IMR-90 (cell line): ENCODE data around the gene CLDN24. TPM values are rescaled to one million over a fixed set of nuclear protein-coding genes. Genes with fewer than 3 reads are reported as not detected.

ENCODE experiments used
- ATAC-seq: fragments of 200-7000 bp; cut with Tn5 transposase; 2 replicates; pipeline ENCODE4 v1.9.1; 2020; ENCODE audit warnings: low read depth, mild to moderate bottlenecking, moderate library complexity
- BruUV-seq: library from RNA; stranded (reverse); fragments of 400-500 nt; replicated peaks from 2 replicates; lab custom pipeline; 2021; lab: Mats Ljungman, UMichigan
- CTCF ChIA-PET: fragments of 300-600 bp; formaldehyde crosslinking; extraction: SDS; loops from one replicate; lab custom pipeline; 2021; ENCODE audit warnings: antibody characterized with exemption; lab: Yijun Ruan, JAX
- POLR2A ChIA-PET: fragments of 300-600 bp; sonication (Branson Sonifier 250); formaldehyde crosslinking; loops from one replicate; lab custom pipeline; 2022; ENCODE audit warnings: antibody characterized with exemption; ENCODE audit not compliant: unreplicated experiment; lab: Charles Lee
- DNase-seq: peaks from one replicate; pipeline ENCODE4 v3.0.0; 2013
- H2AFZ ChIP-seq: replicated peaks from 2 replicates; pipeline ENCODE3; 2013; ENCODE audit warnings: low read length, mild to moderate bottlenecking; ENCODE audit not compliant: poor library complexity
- H2AK5ac ChIP-seq: 2 replicates; pipeline ENCODE4 v1.6.1; 2013; ENCODE audit warnings: low read depth, low read length, inconsistent platforms
- H2AK9ac ChIP-seq: replicated peaks from 2 replicates; pipeline ENCODE3; 2013; ENCODE audit warnings: mild to moderate bottlenecking, low read depth, low read length, moderate library complexity; ENCODE audit not compliant: poor library complexity
- H2BK120ac ChIP-seq: 2 replicates; pipeline ENCODE4 v1.6.1; 2013; ENCODE audit warnings: low read depth, low read length, inconsistent platforms
- H2BK15ac ChIP-seq: 3 replicates; pipeline ENCODE4 v1.6.1; 2013; ENCODE audit warnings: low read depth, low read length, inconsistent platforms
- H2BK20ac ChIP-seq: 2 replicates; pipeline ENCODE4 v1.6.1; 2013; ENCODE audit warnings: low read depth, mild to moderate bottlenecking, inconsistent platforms, low read length, moderate library complexity
- H2BK5ac ChIP-seq: 2 replicates; pipeline ENCODE4 v1.6.1; 2013; ENCODE audit warnings: mild to moderate bottlenecking, low read depth, low read length, inconsistent platforms; ENCODE audit not compliant: poor library complexity, severe bottlenecking
- H3K14ac ChIP-seq: replicated peaks from 2 replicates; pipeline ENCODE4 v1.6.1; 2013; ENCODE audit warnings: low read depth, low read length, inconsistent platforms
- H3K18ac ChIP-seq: 2 replicates; pipeline ENCODE4 v1.6.1; 2013; ENCODE audit warnings: low read depth, low read length, control low read depth
- H3K23ac ChIP-seq: 2 replicates; pipeline ENCODE4 v1.6.1; 2013; ENCODE audit warnings: low read depth, low read length, inconsistent platforms
- H3K27ac ChIP-seq: 2 replicates; pipeline ENCODE4 v1.5.1; 2013; ENCODE audit warnings: mild to moderate bottlenecking, control low read depth, low read length; ENCODE audit not compliant: insufficient read depth
- H3K27me3 ChIP-seq: 2 replicates; pipeline ENCODE4 v1.6.1; 2013; ENCODE audit warnings: low read length; ENCODE audit not compliant: control insufficient read depth, insufficient read depth
- H3K36me3 ChIP-seq: 2 replicates; pipeline ENCODE4 v1.6.1; 2013; ENCODE audit warnings: low read length, mixed read lengths; ENCODE audit not compliant: control insufficient read depth, insufficient read depth
- H3K4ac ChIP-seq: 2 replicates; pipeline ENCODE4 v1.6.1; 2013; ENCODE audit warnings: low read depth, low read length, inconsistent platforms
- H3K4me1 ChIP-seq: 2 replicates; pipeline ENCODE4 v1.6.1; 2013; ENCODE audit warnings: low read length, mixed read lengths; ENCODE audit not compliant: control insufficient read depth, insufficient read depth
- H3K4me2 ChIP-seq: 2 replicates; pipeline ENCODE4 v1.6.1; 2013; ENCODE audit warnings: low read depth, mild to moderate bottlenecking, control low read depth, low read length, moderate library complexity
- H3K4me3 ChIP-seq: 2 replicates; pipeline ENCODE4 v1.5.1; 2013; ENCODE audit warnings: low read depth, mild to moderate bottlenecking, control low read depth, low read length, moderate library complexity; ENCODE audit not compliant: insufficient read depth
- H3K56ac ChIP-seq: 2 replicates; pipeline ENCODE4 v1.6.1; 2013; ENCODE audit warnings: low read length, inconsistent platforms; ENCODE audit not compliant: insufficient read depth; ENCODE audit errors: extremely low read depth
- H3K79me1 ChIP-seq, 2 experiments: 2 replicates each; pipeline ENCODE4 v1.6.1; 2013; ENCODE audit warnings: low read length in 2 of 2, inconsistent platforms in 1 of 2, low read depth in 1 of 2
- H3K9ac ChIP-seq: 2 replicates; pipeline ENCODE4 v1.6.1; 2013; ENCODE audit warnings: low read depth, low read length, control low read depth
- H3K9me1 ChIP-seq: 2 replicates; pipeline ENCODE4 v1.6.1; 2013; ENCODE audit warnings: low read length, inconsistent platforms; ENCODE audit not compliant: insufficient read depth
- H3K9me3 ChIP-seq: 2 replicates; pipeline ENCODE4 v1.6.1; 2013; ENCODE audit warnings: low read length; ENCODE audit not compliant: control insufficient read depth, insufficient read depth
- H4K20me1 ChIP-seq: 2 replicates; pipeline ENCODE4 v1.6.1; 2013; ENCODE audit warnings: low read length, inconsistent platforms; ENCODE audit not compliant: insufficient read depth
- H4K5ac ChIP-seq: 2 replicates; pipeline ENCODE4 v1.6.1; 2013; ENCODE audit warnings: mild to moderate bottlenecking, low read depth, low read length, control low read depth
- H4K8ac ChIP-seq, 2 experiments: 2 replicates each; pipeline ENCODE4 v1.6.1; 2013; ENCODE audit warnings: low read depth in 2 of 2, low read length in 2 of 2, control low read depth in 1 of 2, inconsistent platforms in 1 of 2
- H4K91ac ChIP-seq: 2 replicates; pipeline ENCODE4 v1.6.1; 2013; ENCODE audit warnings: low read depth, low read length, inconsistent platforms; ENCODE audit not compliant: insufficient read depth
- BHLHE40 ChIP-seq: fragments of 150-350 bp; IDR thresholded peaks from 2 replicates; pipeline ENCODE4 v1.6.1; 2016; ENCODE audit warnings: mild to moderate bottlenecking, low read depth, low read length
- CEBPB ChIP-seq: IDR thresholded peaks from 2 replicates; pipeline ENCODE4 v1.6.1; 2012; ENCODE audit warnings: low read depth, low read length, improper control_type of control experiment
- CHD1 ChIP-seq: IDR thresholded peaks from 2 replicates; pipeline ENCODE4 v1.6.1; 2012; ENCODE audit warnings: low read depth, low read length, improper control_type of control experiment
- FOS ChIP-seq: fragments of 150-350 bp; IDR thresholded peaks from 2 replicates; pipeline ENCODE4 v1.6.1; 2016; ENCODE audit warnings: low read depth, low read length
- MAFK ChIP-seq: IDR thresholded peaks from 2 replicates; pipeline ENCODE4 v1.6.1; 2012; ENCODE audit warnings: low read depth, low read length, improper control_type of control experiment
- MAZ ChIP-seq: IDR thresholded peaks from 2 replicates; pipeline ENCODE4 v1.6.1; 2012; ENCODE audit warnings: low read depth, mild to moderate bottlenecking, low read length, improper control_type of control experiment, moderate library complexity, borderline replicate concordance
- MXI1 ChIP-seq: IDR thresholded peaks from 2 replicates; pipeline ENCODE4 v1.6.1; 2012; ENCODE audit warnings: low read depth, mild to moderate bottlenecking, low read length, moderate library complexity, borderline replicate concordance
- NFE2L2 ChIP-seq: fragments of 150-350 bp; IDR thresholded peaks from 2 replicates; pipeline ENCODE4 v1.6.1; 2016; ENCODE audit warnings: low read depth, mild to moderate bottlenecking, low read length
- POLR2A ChIP-seq: IDR thresholded peaks from 2 replicates; pipeline ENCODE4 v1.6.1; 2012; ENCODE audit warnings: mild to moderate bottlenecking, low read depth, low read length
- RAD21 ChIP-seq: IDR thresholded peaks from 2 replicates; pipeline ENCODE4 v1.6.1; 2012; ENCODE audit warnings: low read length, improper control_type of control experiment
- RCOR1 ChIP-seq: IDR thresholded peaks from 2 replicates; pipeline ENCODE4 v1.6.1; 2012; ENCODE audit warnings: mild to moderate bottlenecking, low read length, improper control_type of control experiment; ENCODE audit not compliant: insufficient replicate concordance
- RFX5 ChIP-seq: IDR thresholded peaks from 2 replicates; pipeline ENCODE4 v1.8.0; 2012; ENCODE audit warnings: low read depth, mild to moderate bottlenecking, low read length, moderate library complexity
- SMC3 ChIP-seq: fragments of 150-350 bp; IDR thresholded peaks from 2 replicates; pipeline ENCODE4 v1.6.1; 2016; ENCODE audit warnings: low read depth, mild to moderate bottlenecking, antibody characterized with exemption, low read length, moderate library complexity
- USF2 ChIP-seq: fragments of 150-350 bp; IDR thresholded peaks from 2 replicates; pipeline ENCODE4 v1.6.1; 2017; ENCODE audit warnings: mild to moderate bottlenecking, antibody characterized with exemption, low read length, low read depth
- WGBS, 2 experiments: methylation state at CpG; one replicate each; pipeline versions ENCODE4 v1.1.5 to v1.1.7; 2013; ENCODE audit warnings: missing lambda C conversion rate in 2 of 2; ENCODE audit not compliant: insufficient read length in 1 of 2; ENCODE audit errors: extremely low coverage in 2 of 2; 5-methylcytosine and 5-hydroxymethylcytosine counted together
- dilution Hi-C: fragments of 300-500 bp; cut with HindIII; formaldehyde crosslinking; loops from one replicate; pipeline ENCODE4 v1.14.3; 2018; ENCODE audit warnings: low sequenced_read_pairs; ENCODE audit not compliant: unreplicated experiment
- in situ Hi-C: fragments of 300-500 bp; cut with MboI; formaldehyde crosslinking; loops from 3 replicates; pipeline ENCODE4 v1.14.3; 2019; ENCODE audit warnings: low sequenced_read_pairs, inconsistent platforms, mixed read lengths
- intact Hi-C: fragments of 100-400 bp; cut with micrococcal nuclease; formaldehyde crosslinking; loops from 2 replicates; pipeline ENCODE4 v1.10.0; 2022
- polyA plus RNA-seq, 3 experiments: library from polyadenylated mRNA; depleted of rRNA; stranded (reverse); fragments of >200 nt; gene quantifications; 2 replicates each; pipeline ENCODE4 v1.2.3, GENCODE V29; 2012; ENCODE audit warnings: low replicate concordance in 1 of 3
- total RNA-seq: library from RNA; depleted of rRNA; stranded (reverse); fragments of >200 nt; gene quantifications from 2 replicates; pipeline ENCODE4 v1.2.3, GENCODE V29; 2012
- TF ChIP-seq, protein P1 (sequence below): fragments of 150-350 bp; IDR thresholded peaks from 2 replicates; pipeline ENCODE4 v1.6.1; 2016; ENCODE audit warnings: low read depth, mild to moderate bottlenecking, low read length, moderate library complexity, borderline replicate concordance
- TF ChIP-seq, protein P2 (sequence below): conservative IDR thresholded peaks from 2 replicates; pipeline ENCODE4 v1.5.1; 2012; ENCODE audit warnings: mild to moderate bottlenecking, low read depth, low read length, improper control_type of control experiment

Gene CLDN24
- total and polyA plus RNA-seq, 2 of the 4 experiments (the other 2 are of a cell fraction) = not detected

DNA sequence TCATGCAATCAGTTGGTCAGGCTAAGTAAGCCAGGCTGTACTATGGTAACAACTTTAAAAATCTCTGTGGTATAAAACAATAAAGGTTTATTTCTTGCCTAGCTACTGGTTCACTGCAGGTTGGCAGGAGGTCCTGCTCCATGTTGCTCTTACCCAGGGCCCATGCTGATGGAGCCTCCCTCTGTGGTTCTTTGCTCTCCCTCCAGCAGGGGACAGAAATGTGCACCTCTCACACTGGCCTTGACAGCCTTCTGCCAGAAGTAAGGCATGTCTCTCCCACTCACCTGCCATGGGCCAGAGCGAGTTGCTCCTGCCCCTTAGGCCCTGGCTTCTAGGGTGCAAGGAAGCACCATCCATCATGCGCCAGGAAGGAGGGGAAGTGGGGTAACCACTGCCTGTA lies 33.3 kb downstream of the CLDN24 start:
- no CpG with 5 or more reads among the region's 2 CpGs for WGBS, 2 experiments
- no peak overlapping the region for H3K4ac ChIP-seq
- H3K56ac ChIP-seq = no peak overlapping the region
- dilution Hi-C loops (no loop called here), intact Hi-C loops (no loop called here), in situ Hi-C loops (no loop called here)
- H2AK5ac ChIP-seq = no peak overlapping the region
- CTCF ChIA-PET = no interaction called here
- H3K27me3 ChIP-seq = no peaks in the 10 kb centered on the region
- H3K14ac ChIP-seq = no peak overlapping the region
- no peak overlapping the region for H2BK120ac ChIP-seq
- peaks cover 10% of the 10 kb centered on the region for H3K4me1 ChIP-seq
- peaks cover 40% of the 10 kb centered on the region for H3K36me3 ChIP-seq
- no peak overlapping the region for H2AFZ ChIP-seq
- H4K91ac ChIP-seq = no peak overlapping the region
- DNase-seq (no peak), ATAC-seq (no peak)
- no peak overlapping the region for H3K4me2 ChIP-seq
- no peaks in the 10 kb centered on the region for H3K9me3 ChIP-seq
- no peak for TF ChIP-seq USF2
- no peak for TF ChIP-seq POLR2A
- no peak for TF ChIP-seq MXI1
- TF ChIP-seq, protein P1, sequence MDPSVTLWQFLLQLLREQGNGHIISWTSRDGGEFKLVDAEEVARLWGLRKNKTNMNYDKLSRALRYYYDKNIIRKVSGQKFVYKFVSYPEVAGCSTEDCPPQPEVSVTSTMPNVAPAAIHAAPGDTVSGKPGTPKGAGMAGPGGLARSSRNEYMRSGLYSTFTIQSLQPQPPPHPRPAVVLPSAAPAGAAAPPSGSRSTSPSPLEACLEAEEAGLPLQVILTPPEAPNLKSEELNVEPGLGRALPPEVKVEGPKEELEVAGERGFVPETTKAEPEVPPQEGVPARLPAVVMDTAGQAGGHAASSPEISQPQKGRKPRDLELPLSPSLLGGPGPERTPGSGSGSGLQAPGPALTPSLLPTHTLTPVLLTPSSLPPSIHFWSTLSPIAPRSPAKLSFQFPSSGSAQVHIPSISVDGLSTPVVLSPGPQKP = no peak
- TF ChIP-seq CEBPB = no peak
- no peak for TF ChIP-seq RAD21
- no peak for TF ChIP-seq MAZ
- TF ChIP-seq, protein P2, sequence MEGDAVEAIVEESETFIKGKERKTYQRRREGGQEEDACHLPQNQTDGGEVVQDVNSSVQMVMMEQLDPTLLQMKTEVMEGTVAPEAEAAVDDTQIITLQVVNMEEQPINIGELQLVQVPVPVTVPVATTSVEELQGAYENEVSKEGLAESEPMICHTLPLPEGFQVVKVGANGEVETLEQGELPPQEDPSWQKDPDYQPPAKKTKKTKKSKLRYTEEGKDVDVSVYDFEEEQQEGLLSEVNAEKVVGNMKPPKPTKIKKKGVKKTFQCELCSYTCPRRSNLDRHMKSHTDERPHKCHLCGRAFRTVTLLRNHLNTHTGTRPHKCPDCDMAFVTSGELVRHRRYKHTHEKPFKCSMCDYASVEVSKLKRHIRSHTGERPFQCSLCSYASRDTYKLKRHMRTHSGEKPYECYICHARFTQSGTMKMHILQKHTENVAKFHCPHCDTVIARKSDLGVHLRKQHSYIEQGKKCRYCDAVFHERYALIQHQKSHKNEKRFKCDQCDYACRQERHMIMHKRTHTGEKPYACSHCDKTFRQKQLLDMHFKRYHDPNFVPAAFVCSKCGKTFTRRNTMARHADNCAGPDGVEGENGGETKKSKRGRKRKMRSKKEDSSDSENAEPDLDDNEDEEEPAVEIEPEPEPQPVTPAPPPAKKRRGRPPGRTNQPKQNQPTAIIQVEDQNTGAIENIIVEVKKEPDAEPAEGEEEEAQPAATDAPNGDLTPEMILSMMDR = no peak
- TF ChIP-seq CHD1 = no peak
- no peak for TF ChIP-seq FOS
- TF ChIP-seq MAFK = no peak
- TF ChIP-seq BHLHE40 = no peak
- TF ChIP-seq NFE2L2 = no peak
- TF ChIP-seq SMC3 = no peak
- no peak for TF ChIP-seq RFX5
- TF ChIP-seq RCOR1 = no peak
- H4K5ac ChIP-seq = no peak overlapping the region
- H2AK9ac ChIP-seq = no peak overlapping the region
- H2BK5ac ChIP-seq = no peak overlapping the region
- H2BK15ac ChIP-seq = no peak overlapping the region
- peaks cover 18% of the 10 kb centered on the region for H3K9me1 ChIP-seq
- no peak overlapping the region for H3K4me3 ChIP-seq
- H3K27ac ChIP-seq = no peak overlapping the region
- H2BK20ac ChIP-seq = no peak overlapping the region
- no peak overlapping the region for H3K23ac ChIP-seq
- peaks cover 4% of the 10 kb centered on the region; the same call in 1 of the 2 replicates for H4K20me1 ChIP-seq
- no peak overlapping the region for H3K18ac ChIP-seq
- POLR2A ChIA-PET = no interaction called here
- peaks cover 0 to 15% of the 10 kb centered on the region in 2 experiments; a peak in 2 of 4 replicates for H3K79me1 ChIP-seq
- no peak overlapping the region for H3K9ac ChIP-seq
- no TSS peak for BruUV-seq
- no peak overlapping the region for H4K8ac ChIP-seq
